Esophagus squamous epithelium (tissue), 5 donors: Measurements from ENCODE around the gene SLC35F2. TPM values are rescaled to one million over a fixed set of nuclear protein-coding genes. Genes with fewer than 3 reads are reported as not detected.

Experiments
- DNase-seq: peaks from one replicate; lab custom pipeline; 2025; lab: John Stamatoyannopoulos, UW
- H3K27ac ChIP-seq, 4 donors: fragments of 200-600 bp; sonication (generic); one replicate each; pipeline ENCODE4 v1.5.1; 2016 to 2019; ENCODE audit warnings: mild to moderate bottlenecking in 1 of 4
- H3K27me3 ChIP-seq, 4 donors: fragments of 200-600 bp; sonication (generic); 1 replicate in 3 of 4; 2 replicates in 1 of 4; pipeline versions ENCODE4 v1.5.1 to v1.6.0; 2017 to 2021; ENCODE audit warnings: antibody characterized with exemption in 1 of 4
- H3K36me3 ChIP-seq, 3 donors: fragments of 200-600 bp; sonication (generic); one replicate each; pipeline ENCODE4 v1.5.1; 2016 to 2019
- H3K4me1 ChIP-seq, 3 donors: fragments of 200-600 bp; sonication (generic); one replicate each; pipeline ENCODE4 v1.5.1; 2017 to 2019
- H3K4me3 ChIP-seq, 4 donors: fragments of 200-600 bp; sonication (generic); 1 replicate in 3 of 4; 2 replicates in 1 of 4; pipeline ENCODE4 v1.5.1; 2016 to 2019; ENCODE audit warnings: mild to moderate bottlenecking in 2 of 4, moderate library complexity in 1 of 4
- H3K9me3 ChIP-seq, 3 donors: fragments of 200-600 bp; sonication (generic); one replicate each; pipeline ENCODE4 v1.5.1; 2016 to 2019
- CTCF ChIP-seq, 6 experiments: fragments of 450-650 bp in 4 of 6; fragments of 200-600 bp in 2 of 6; sonication (generic) in 2 of 6; IDR thresholded peaks; one replicate each; pipeline ENCODE4 v1.5.1; 2016 to 2019; ENCODE audit warnings: antibody characterized with exemption in 6 of 6, mild to moderate bottlenecking in 4 of 6, moderate library complexity in 4 of 6
- POLR2A ChIP-seq, 4 donors: fragments of 450-650 bp; IDR thresholded peaks; one replicate each; pipeline ENCODE4 v1.6.1; 2017; ENCODE audit warnings: antibody characterized with exemption in 4 of 4, mild to moderate bottlenecking in 4 of 4, moderate library complexity in 3 of 4
- WGBS, 2 donors: methylation state at CpG; one replicate each; pipeline ENCODE4 v1.1.5; 2018; 5-methylcytosine and 5-hydroxymethylcytosine counted together
- intact Hi-C: fragments of 100-400 bp; cut with DNase I; formaldehyde crosslinking; loops from one replicate; pipeline ENCODE4 v1.15.0; 2022
- total RNA-seq, 4 donors: library from RNA; depleted of rRNA; stranded (reverse); fragments of >200 nt; gene quantifications; one replicate each; pipeline ENCODE4 v1.1.0, GENCODE V29; 2016
- donor health status: DM: yes; HTN: yes; CAD: no.

The SLC35F2 gene
- total RNA-seq, 4 donors from 2014 or later: 12.6 to 24.0 (median 17.2) TPM

DNA sequence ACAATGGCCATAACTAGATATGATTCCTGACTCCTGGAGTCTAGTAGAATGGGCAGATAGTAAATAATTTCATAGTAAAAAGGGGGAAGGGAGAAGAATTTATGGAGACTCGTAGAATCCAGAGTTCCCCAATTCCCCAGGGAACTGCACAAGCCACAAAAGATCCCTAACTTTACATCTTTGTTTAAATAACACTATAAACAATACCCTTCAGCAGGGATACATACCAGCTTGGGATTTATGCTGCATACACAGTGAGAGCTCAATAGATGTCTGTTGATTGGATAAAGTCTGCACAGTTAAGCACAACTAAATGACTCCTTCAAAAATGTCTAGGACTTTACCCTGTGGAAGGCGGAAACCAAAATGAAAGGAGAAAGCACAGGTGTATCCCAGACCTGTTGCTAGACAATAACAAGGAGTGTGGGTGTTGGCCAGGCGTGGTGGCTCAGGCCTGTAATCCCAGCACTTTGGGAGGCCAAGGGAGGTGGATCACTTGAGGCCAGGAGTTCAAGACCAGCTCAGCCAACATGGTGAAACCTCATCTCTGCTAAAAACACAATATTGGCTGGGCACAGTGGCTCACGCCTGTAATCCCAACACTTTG lies 6.8 kb downstream of the SLC35F2 start:
- Histone ChIP-seq H3K27me3 (no peaks in the 10 kb centered on the region), H3K4me1 (peaks cover 0 to 42% (median 0%) of the 10 kb centered on the region in 3 donors), H3K36me3 (no peaks in the 10 kb centered on the region), H3K4me3 (no peak overlapping the region), H3K27ac (no peak overlapping the region), H3K9me3 (no peaks in the 10 kb centered on the region)
- WGBS, 2 donors: 75 to 80% methylated on average over 4 of the region's 4 CpGs
- no peak for DNase-seq
- intact Hi-C loops: no loop called here
- no peak for TF ChIP-seq POLR2A (IDR thresholded peaks at IDR 0.05)
- TF ChIP-seq CTCF (IDR thresholded peaks at IDR 0.05): no peak

DNA sequence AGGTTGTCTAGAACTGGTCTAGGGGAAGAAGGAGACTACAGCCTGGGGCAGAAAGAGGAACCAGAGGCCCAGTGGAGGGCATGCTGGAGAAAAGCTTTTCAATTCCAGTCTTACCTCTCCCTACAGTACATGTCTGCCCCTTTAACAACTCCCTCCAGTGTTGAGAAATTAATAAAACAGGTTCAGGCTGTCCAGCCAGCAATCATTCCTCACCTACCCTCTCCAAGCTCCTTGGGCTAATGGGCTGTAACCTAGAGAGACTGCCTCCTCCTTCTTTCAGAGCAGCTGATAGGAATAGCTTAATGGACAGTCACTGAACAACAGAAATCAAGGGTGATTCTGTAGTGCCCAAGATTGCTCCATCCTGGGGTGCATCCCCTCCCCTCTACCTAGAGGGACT lies 8.8 kb downstream of the SLC35F2 start:
- Histone ChIP-seq H3K27ac (no peak overlapping the region), H3K27me3 (no peaks in the 10 kb centered on the region), H3K9me3 (no peaks in the 10 kb centered on the region), H3K4me1 (peaks cover 0 to 35% (median 0%) of the 10 kb centered on the region in 3 donors), H3K4me3 (no peak overlapping the region), H3K36me3 (no peaks in the 10 kb centered on the region)
- TF ChIP-seq POLR2A (IDR thresholded peaks at IDR 0.05) (no peak), CTCF (IDR thresholded peaks at IDR 0.05) (no peak)
- intact Hi-C loops: no loop called here
- no peak for DNase-seq

DNA sequence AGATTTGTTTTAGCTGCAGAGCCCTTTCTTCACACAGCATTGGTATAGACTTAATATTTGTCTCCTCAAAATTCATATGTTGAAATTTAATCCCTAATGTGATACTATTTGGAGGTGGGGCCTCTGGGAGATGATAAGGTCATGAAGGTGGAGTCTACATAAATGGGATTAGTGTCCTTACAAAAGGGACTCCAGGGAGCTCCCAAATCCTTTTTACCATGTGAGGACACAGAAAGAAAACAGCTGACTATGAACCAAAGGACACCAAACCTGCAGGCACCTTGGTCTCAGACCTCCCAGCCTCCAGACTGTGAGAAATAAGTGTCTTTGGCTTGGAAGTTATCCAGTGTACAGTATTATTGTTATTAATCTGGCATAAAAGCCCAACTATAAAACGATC lies 10.2 kb downstream of the SLC35F2 start:
- intact Hi-C loops: no loop called here
- no peaks in the 10 kb centered on the region for H3K9me3 ChIP-seq
- DNase-seq: no peak
- TF ChIP-seq CTCF (IDR thresholded peaks at IDR 0.05) (no peak), POLR2A (IDR thresholded peaks at IDR 0.05) (no peak)
- no peak overlapping the region for H3K27ac ChIP-seq
- peaks cover 0 to 39% (median 3%) of the 10 kb centered on the region in 3 donors for H3K4me1 ChIP-seq
- H3K4me3 ChIP-seq: no peak overlapping the region
- WGBS, 2 donors: 17 to 50% methylated on average over 1 of the region's 1 CpG
- H3K27me3 ChIP-seq: no peaks in the 10 kb centered on the region
- no peaks in the 10 kb centered on the region for H3K36me3 ChIP-seq

- H3K27ac ChIP-seq: no peak overlapping the region
- no peaks in the 10 kb centered on the region for H3K9me3 ChIP-seq
- TF ChIP-seq POLR2A (IDR thresholded peaks at IDR 0.05) (no peak), CTCF (IDR thresholded peaks at IDR 0.05) (no peak)
- no peak overlapping the region for H3K4me3 ChIP-seq
- intact Hi-C loops: no loop called here
- H3K36me3 ChIP-seq: no peaks in the 10 kb centered on the region
- H3K27me3 ChIP-seq: no peaks in the 10 kb centered on the region
- H3K4me1 ChIP-seq: peaks cover 0 to 42% (median 7%) of the 10 kb centered on the region in 3 donors
- DNase-seq: no peak
- 75 to 79% methylated on average over 2 of the region's 2 CpGs for WGBS, 2 donors
Measured at GRCh38 chr11:107847184-107847583, 11.4 kb downstream of the SLC35F2 start.

GRCh38 chr11:107844041-107844440 lies 14.5 kb downstream of the SLC35F2 start:
- Histone ChIP-seq H3K36me3 (no peaks in the 10 kb centered on the region), H3K27ac (no peak overlapping the region), H3K9me3 (no peaks in the 10 kb centered on the region), H3K4me1 (peaks cover 9 to 57% (median 31%) of the 10 kb centered on the region in 3 donors), H3K27me3 (no peaks in the 10 kb centered on the region), H3K4me3 (no peak overlapping the region)
- WGBS, 2 donors: 61 to 85% methylated on average over 6 of the region's 7 CpGs
- intact Hi-C loops: no loop called here
- TF ChIP-seq CTCF (IDR thresholded peaks at IDR 0.05) (no peak), POLR2A (IDR thresholded peaks at IDR 0.05) (no peak)
- DNase-seq: no peak
